ENCODE data around the gene ASB16.

ASB16 gene

DNA sequence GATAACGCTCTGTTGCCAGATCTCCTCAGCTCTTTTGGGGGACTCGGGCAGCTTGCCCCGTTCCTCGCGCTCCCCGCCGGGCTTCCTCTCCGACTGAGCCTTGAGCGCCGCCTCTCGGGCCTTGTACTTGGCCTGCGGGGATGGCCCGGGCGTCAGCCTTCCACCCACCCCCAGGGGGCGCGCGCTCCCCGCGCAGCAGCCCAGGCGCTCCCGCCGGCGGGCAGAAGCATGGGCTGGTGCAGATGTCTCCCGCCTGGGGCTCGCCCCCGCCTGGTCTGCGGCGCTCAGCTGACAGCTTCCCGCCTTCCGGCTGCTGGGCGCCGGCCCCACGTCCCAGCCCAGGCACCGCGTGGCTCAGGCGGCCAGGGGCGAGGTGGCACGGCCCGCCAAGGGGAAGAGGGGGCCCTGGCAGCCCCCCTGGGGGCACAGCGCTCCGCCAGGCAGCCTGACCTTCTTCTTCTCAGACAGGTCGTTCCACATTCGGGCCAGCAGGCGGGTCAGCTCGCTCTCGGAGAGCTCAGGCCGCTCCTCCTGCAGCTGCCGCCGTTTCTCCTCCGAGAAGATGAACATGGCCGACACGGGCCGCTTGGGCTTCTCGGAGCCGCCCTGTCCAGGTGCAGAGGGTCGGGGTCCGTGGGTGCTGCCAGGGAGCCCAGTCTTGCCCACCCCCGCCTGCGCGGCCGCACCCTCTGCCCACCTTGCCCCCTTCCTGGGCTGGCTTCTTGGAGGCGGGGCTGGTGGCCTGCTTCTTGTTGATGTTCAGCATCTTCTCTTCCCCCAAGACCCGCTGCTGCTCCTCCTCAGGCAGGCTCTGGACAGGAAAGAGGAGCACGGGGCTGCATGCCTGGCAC is 40.1 kb downstream of the ASB16 start:
- peak; percentile 93 for DNase-seq

GRCh38 chr17:44211281-44212265 is 41.1 kb downstream of the ASB16 start:
- DNase-seq, result no peak

DNA sequence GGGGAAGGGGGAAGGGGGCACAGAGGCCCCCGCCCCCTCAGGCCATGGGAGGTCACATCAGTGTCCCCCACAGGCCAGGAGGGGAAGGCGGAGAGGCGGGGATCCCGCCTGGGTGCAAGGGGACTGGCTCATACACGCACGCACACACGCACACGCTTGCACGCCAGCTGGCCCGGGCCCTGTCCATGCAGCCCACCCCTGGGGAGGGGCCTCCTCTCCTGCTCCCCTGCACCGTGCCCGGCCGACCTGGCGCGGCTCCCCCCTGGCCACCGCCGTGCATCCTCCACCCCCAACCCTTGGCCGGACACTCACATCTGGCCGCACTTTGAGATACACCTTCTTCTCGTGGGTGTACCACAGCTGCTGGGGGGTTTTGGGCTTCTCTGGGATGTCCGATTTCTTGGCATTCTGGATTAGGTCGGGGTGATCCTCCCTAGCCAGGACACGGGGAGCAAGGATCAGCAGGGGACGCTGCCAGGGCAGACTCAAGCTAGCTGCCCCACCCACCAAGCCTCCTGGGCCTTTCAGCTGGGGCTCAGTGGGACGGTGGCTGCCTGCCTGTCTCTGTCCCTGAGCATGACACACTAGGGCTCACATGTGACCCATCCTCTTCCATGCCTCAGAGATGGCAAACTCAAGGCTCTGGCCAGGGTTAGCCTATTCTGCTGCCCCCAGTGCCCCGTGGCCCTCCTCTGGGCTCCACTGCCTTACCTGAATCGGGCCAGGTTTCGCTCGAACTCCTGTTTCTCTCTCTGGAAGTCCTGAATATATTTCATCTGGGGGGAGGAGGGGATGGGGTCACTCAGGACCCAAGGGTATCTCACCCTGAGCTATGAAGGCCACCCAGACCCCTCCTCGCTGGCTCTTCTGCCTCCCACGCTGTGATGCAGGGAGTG is 42.3 kb downstream of the ASB16 start:
- DNase-seq, result no peak

DNA sequence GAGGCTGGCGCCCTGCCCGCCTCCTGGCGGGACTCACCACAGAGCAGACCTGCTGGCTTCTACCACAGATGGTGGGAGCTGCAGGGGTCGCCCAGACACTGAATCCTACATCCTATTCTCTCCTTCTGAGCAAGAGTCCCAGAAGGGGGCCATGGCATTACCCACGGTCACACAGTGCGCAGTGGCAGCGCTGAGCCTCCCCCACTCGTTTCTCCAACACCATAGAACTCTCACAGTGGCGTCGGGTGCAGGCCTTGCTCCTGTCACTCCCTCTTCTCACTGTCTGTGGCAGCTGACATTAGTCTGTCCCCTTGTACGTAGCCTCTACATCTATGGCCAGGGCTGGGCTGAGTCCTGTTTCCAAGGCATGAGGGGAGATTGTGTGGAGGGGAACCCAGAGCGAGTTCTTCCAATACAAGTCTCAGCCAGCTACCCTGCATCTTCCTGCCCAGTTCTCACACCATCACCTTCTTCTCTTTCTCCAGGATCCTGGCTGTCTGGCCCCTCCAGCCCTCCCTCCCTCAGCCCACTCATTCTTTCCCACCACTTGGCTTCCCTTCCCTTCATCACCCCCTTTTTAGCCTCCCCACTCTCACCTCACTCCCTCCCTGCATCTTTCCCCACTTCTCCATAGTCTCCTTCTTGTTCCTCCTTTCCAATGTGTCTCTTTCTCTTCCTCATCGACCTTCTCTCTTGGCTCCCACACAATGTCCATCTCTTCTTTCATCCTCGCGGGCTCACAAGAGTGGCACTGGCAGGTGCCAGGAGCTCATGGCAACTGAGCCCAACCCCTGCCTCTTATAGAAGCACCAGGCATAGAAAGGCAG is 43.1 kb downstream of the ASB16 start:
- DNase-seq, result no peak

DNA sequence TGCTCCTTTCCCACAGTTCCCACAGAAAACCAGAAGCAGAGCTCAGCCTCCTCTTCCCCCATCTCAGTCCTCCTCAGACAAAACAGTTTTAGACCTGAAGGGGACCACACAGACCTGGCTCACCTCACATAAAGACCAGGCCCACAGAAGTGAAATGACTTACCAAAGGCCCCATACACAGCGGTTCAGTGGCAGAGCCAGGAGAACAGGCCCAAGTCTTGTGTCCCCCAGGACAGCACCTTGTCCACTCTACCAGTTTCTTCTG is 43.7 kb downstream of the ASB16 start:
- no peak for DNase-seq

DNA sequence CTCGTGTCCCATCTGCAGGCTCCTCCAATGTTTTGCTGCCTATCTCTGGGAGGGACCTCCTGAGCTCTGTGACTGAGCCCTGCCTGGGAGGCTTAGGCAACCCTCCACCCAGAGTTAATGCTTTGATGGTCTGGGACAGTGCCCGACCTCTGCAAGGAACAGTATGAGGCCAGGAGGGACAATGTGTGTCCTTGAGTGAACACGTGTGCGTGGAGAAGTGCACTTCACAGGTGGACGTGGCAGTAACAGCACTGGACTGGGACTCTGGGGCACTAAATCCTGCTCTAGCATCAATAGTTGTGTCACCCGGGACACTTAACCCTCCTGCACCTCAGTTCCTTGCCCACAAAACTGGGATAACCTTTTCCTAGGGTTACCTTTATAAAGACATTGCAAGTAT is 44.4 kb downstream of the ASB16 start:
- DNase-seq, result no peak

- no peak for DNase-seq
Measured at GRCh38 chr17:44216173-44216572, 45.7 kb downstream of the ASB16 start.

- no peak for DNase-seq
Measured at GRCh38 chr17:44216694-44217093, 46.2 kb downstream of the ASB16 start.

- DNase-seq, result no peak
Measured at GRCh38 chr17:44217738-44218343, 47.3 kb downstream of the ASB16 start.

GRCh38 chr17:44218344-44219107 is 48.0 kb downstream of the ASB16 start:
- DNase-seq, result peak; percentile 87

- peak; percentile 72 for DNase-seq
Measured at GRCh38 chr17:44219108-44219615, 48.7 kb downstream of the ASB16 start.

GRCh38 chr17:44219616-44220212 is 49.2 kb downstream of the ASB16 start, which contains the start of gene UBTF:
Gene UBTF, minus strand, starts transcription at chr17:44219675. Its CDS starts 1,446 bp downstream, at chr17:44218229.
- DNase-seq, result peak; percentile 45

DNA sequence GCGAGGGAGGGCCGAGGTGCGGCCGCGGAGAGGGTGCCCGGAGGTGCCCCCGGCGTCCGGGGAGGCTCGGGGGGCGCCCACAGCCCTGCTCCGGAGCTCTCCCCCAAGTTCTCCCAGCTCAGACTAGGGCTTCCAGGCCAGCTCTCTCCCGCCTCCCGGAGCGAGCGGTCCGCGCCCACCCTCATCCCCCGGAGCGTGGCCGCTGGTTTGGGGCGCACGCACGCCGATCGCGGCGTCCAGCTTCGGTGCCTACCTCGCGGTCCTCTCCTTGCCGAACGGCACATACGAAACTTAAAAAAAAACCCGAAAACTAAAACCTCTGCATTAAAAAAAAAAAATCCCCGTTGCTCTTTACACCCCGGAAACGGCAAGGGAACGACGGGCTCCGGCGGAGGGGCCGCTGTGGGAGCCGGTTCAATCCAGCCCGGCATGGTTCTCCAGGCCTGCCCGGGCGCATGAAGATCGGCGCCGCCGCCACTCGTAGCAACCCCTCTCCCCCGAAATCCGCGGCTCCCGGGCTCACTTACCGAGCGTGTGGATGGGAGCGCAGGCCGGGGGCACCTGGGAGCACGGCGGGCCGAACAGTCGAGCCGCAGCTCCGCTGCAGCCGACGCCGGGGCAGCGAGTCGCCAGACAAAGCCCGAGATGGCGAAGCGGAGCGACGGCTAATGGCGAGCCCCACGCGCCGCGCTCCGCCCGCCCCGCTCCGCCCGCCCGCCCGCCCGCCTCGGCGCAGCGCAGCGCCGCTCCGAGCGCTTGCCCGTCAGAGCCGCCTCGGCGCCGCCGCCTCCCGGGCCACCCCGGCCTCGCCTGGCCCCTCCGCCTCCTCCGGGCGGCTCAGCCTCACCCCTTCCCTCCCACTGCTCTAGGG is 49.9 kb downstream of the ASB16 start:
- DNase-seq, result peak; percentile 48

DNA sequence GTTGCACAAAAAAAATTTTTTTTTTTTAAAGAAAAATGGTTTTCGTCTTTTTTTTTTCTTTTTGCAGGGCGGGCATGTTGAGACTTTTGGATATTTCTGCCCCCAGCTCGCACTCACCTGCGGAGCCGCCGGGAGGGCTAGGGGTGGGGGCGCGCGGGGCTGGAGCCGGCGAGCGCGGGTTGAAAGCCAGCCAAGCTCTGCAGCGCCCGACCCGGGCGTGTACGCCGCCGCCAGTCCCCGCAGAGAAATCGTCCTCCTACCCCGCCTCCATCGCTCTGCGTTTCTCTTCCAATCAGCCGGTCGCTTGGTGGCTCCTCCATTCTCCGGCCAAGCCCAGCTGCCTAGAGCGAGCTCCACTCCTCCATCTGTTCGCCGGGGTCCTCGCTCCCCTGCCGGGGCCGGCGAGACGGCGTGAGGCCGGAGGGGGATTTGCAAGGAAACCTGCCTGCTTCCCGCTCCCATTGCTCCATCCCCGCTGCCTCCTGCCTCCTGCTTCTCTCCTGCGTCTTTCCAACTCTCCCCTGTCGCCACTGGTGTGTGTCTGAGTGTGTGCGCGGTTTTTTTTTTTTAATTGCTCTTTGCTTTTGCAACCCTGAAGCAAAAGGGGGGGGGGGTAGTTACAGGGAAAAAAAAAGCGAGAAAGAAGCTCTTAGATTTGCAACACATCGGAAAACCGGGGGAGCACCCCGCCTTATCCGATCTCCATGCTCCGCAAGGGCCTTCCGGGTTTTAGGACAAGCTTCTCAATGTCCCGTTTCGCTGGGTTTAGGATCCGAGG is 50.8 kb downstream of the ASB16 start:
- peak; percentile 71 for DNase-seq

DNA sequence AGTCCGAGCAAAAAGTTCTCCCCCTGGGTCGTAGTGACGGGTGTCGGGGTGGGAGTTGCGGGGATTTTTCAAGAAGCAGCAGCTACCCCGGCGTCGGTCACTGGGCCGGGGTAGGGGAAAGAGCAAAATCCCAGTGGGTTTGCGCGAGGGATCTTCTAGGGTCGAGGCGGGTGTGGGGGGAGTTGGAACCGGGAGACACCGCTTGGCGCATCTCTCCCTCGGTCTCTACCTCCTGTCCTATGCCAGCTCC is 51.3 kb downstream of the ASB16 start:
- no peak for DNase-seq

GRCh38 chr17:44222112-44222869 is 51.8 kb downstream of the ASB16 start:
- no peak for DNase-seq

GRCh38 chr17:44223541-44224071 is 53.1 kb downstream of the ASB16 start:
- DNase-seq, result no peak
